SK-N-SH (cell line): ENCODE results near the gene TKT.

Experiments used
- FOXJ3 ChIP-seq: sonication (generic); formaldehyde crosslinking; IDR thresholded peaks from 2 replicates; pipeline ENCODE4 v1.5.1; 2020; ENCODE audit warnings: mild to moderate bottlenecking, missing genetic modification reagents
- POLR2AphosphoS5 ChIP-seq: IDR thresholded peaks from 2 replicates; pipeline ENCODE4 v1.6.1; 2012; ENCODE audit warnings: low read depth, low read length
- TF ChIP-seq, protein P1 (sequence below): IDR thresholded peaks from 2 replicates; pipeline ENCODE4 v1.4.0; 2012; ENCODE audit warnings: low read depth

DNA sequence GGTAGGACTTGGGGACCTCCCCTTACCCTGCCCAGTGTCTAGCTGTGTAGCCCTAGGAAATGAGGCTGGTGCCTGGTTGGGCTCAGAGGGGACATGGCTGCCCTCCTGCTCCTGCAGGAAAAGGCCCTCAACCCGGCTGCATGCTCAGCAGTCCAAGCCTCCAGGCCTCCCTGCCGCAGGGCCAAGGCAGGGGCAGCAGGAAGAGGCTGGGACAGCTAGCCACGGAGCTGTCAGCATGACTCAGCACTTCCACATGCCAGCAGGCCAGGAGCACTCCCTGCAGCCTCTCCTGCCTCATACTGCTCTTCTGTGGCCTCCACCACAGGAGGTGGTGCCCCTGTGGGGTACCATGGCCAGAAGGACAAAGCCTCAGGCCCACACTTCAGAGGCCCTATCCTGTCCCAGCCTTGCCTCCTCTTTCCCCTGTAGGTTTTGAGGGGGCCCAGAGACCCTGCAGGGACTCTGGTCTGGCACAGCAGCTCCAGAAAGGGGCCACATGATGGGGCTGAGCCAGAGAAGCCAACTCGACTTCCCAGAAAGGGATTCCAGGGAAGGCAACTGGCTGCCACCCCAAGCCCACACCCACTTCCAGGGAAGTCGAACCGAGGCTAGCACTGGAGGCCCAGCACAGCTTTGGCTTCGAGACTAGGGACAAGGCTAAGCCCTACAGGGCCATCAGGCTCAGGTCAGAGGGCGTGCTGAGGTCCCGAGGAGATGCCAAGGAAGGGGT lies 19.5 kb downstream of the TKT start:
- TF ChIP-seq, protein P1, sequence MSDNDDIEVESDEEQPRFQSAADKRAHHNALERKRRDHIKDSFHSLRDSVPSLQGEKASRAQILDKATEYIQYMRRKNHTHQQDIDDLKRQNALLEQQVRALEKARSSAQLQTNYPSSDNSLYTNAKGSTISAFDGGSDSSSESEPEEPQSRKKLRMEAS, result peak; percentile 98
- TF ChIP-seq FOXJ3 (no peak), POLR2AphosphoS5 (no peak; the same call in 1 of the 2 replicates)
